ENCODE results near the gene EN1. TPM values are rescaled to one million over a fixed set of nuclear protein-coding genes. Genes with fewer than 3 reads are reported as not detected.

EN1 gene
- total RNA-seq, 2 experiments from 2014 or later: not detected

DNA sequence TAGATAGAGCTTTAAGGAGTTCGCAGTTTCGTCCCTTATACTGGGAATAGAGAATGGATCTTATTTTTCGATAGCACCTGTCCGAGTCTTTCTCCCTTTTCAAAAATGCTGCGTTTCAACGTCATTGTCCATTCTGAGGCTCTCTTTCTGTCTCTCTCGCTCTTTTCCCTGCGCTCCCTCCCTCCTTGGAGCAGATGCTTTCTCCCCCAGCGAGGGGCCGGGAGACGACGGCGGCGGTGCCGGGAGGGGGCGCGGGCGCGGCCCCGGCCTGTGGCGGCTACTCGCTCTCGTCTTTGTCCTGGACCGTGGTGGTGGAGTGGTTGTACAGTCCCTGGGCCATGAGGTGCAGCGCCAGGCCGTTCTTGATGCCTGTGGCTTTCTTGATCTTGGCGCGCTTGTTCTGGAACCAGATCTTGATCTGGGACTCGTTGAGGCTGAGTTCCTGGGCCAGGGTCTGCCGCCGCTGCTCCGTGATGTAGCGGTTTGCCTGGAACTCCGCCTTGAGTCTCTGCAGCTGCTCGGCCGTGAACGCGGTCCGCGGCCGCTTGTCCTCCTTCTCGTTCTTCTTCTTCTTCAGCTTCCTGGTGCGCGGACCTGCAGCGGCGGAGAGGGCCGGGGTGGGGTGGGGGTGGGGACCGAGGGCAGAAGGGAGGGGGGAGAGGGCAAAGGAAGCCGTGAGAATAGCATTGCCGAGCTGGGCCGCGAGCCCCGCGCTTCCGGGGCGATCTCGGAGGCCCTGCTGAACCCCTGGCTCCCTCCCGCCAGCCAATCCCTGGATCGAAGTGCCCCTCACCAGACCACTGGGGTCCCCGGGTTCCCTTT is 4.6 kb downstream of the EN1 start:
- intact Hi-C loops (cut with micrococcal nuclease; ENCODE audit: unreplicated experiment): no loop called here
- no TSS peak for BruUV-seq (replicated peaks)

GRCh38 chr2:118841828-118842461 is 5.5 kb downstream of the EN1 start:
- H3K4me2 ChIP-seq (ENCODE audit: low read length): no peak overlapping the region
- POLR2A ChIA-PET: no interaction called here
- no TSS peak for BruUV-seq (replicated peaks)
- H3K79me2 ChIP-seq (ENCODE audit: insufficient read depth, low read depth, low read length): no peaks in the 10 kb centered on the region
- H3K9me3 ChIP-seq (ENCODE audit: low read length): no peaks in the 10 kb centered on the region
- CTCF ChIA-PET (ENCODE audit: unreplicated experiment): no interaction called here
- no peaks in the 10 kb centered on the region for H3K36me3 ChIP-seq (ENCODE audit: insufficient read depth, low read length)
- no peaks in the 10 kb centered on the region for H3K9me2 ChIP-seq (ENCODE audit: insufficient read depth, low read length)
- DNase-seq (ENCODE audit: low spot score): no peak
- H2AFZ ChIP-seq (ENCODE audit: low read length): no peak overlapping the region
- intact Hi-C loops (cut with micrococcal nuclease; ENCODE audit: unreplicated experiment): no loop called here
- TF ChIP-seq EZH2phosphoT487 (IDR thresholded peaks at IDR 0.05; ENCODE audit: borderline replicate concordance, low read depth, low read length) (no peak), CTCF (conservative IDR thresholded peaks at IDR 0.05; ENCODE audit: low read length) (no peak)
- no peak overlapping the region for H3K4me3 ChIP-seq (ENCODE audit: low read depth, low read length, poor library complexity, severe bottlenecking)
- no peaks in the 10 kb centered on the region for H3K4me1 ChIP-seq (ENCODE audit: insufficient read depth, low read length, poor library complexity, severe bottlenecking)
- H3K27ac ChIP-seq (ENCODE audit: low read depth, low read length, poor library complexity, severe bottlenecking): no peak overlapping the region
- H4K20me1 ChIP-seq (ENCODE audit: insufficient read depth, low read length): no peaks in the 10 kb centered on the region

More for the DNA sequence above, 4.6 kb downstream of the EN1 start:
- CTCF ChIA-PET (ENCODE audit: unreplicated experiment): no interaction called here
- POLR2A ChIA-PET: no interaction called here
- DNase-seq (ENCODE audit: low spot score): no peak
- no peak overlapping the region for H3K4me3 ChIP-seq (ENCODE audit: low read depth, low read length, poor library complexity, severe bottlenecking)
- H3K36me3 ChIP-seq (ENCODE audit: insufficient read depth, low read length): no peaks in the 10 kb centered on the region
- TF ChIP-seq CTCF (conservative IDR thresholded peaks at IDR 0.05; ENCODE audit: low read length) (no peak), EZH2phosphoT487 (IDR thresholded peaks at IDR 0.05; ENCODE audit: borderline replicate concordance, low read depth, low read length) (no peak)
- H3K9me3 ChIP-seq (ENCODE audit: low read length): no peaks in the 10 kb centered on the region
- H3K4me1 ChIP-seq (ENCODE audit: insufficient read depth, low read length, poor library complexity, severe bottlenecking): no peaks in the 10 kb centered on the region
- H3K9me2 ChIP-seq (ENCODE audit: insufficient read depth, low read length): no peaks in the 10 kb centered on the region
- H4K20me1 ChIP-seq (ENCODE audit: insufficient read depth, low read length): no peaks in the 10 kb centered on the region
- H3K27ac ChIP-seq (ENCODE audit: low read depth, low read length, poor library complexity, severe bottlenecking): no peak overlapping the region
- H2AFZ ChIP-seq (ENCODE audit: low read length): no peak overlapping the region
- H3K79me2 ChIP-seq (ENCODE audit: insufficient read depth, low read depth, low read length): no peaks in the 10 kb centered on the region
- H3K4me2 ChIP-seq (ENCODE audit: low read length): no peak overlapping the region

- H3K9me2 ChIP-seq (ENCODE audit: insufficient read depth, low read length): no peaks in the 10 kb centered on the region
- ChIA-PET CTCF (ENCODE audit: unreplicated experiment) (no interaction called here), POLR2A (no interaction called here)
- intact Hi-C loops (cut with micrococcal nuclease; ENCODE audit: unreplicated experiment): no loop called here
- H2AFZ ChIP-seq (ENCODE audit: low read length): no peak overlapping the region
- no peaks in the 10 kb centered on the region for H4K20me1 ChIP-seq (ENCODE audit: insufficient read depth, low read length)
- H3K4me3 ChIP-seq (ENCODE audit: low read depth, low read length, poor library complexity, severe bottlenecking): no peak overlapping the region
- TF ChIP-seq EZH2phosphoT487 (IDR thresholded peaks at IDR 0.05; ENCODE audit: borderline replicate concordance, low read depth, low read length) (no peak), CTCF (conservative IDR thresholded peaks at IDR 0.05; ENCODE audit: low read length) (no peak)
- H3K4me2 ChIP-seq (ENCODE audit: low read length): no peak overlapping the region
- no peaks in the 10 kb centered on the region for H3K36me3 ChIP-seq (ENCODE audit: insufficient read depth, low read length)
- H3K79me2 ChIP-seq (ENCODE audit: insufficient read depth, low read depth, low read length): no peaks in the 10 kb centered on the region
- H3K4me1 ChIP-seq (ENCODE audit: insufficient read depth, low read length, poor library complexity, severe bottlenecking): no peaks in the 10 kb centered on the region
- BruUV-seq (replicated peaks): no TSS peak
- H3K27ac ChIP-seq (ENCODE audit: low read depth, low read length, poor library complexity, severe bottlenecking): no peak overlapping the region
- DNase-seq (ENCODE audit: low spot score): no peak
- H3K9me3 ChIP-seq (ENCODE audit: low read length): no peaks in the 10 kb centered on the region
Observed at GRCh38 chr2:118841450-118841827, 6.0 kb downstream of the EN1 start.

Measured in OCI-LY7 (cell line).